HuH-7.5 (cell line): Measurements from ENCODE around the gene BTBD19.
"Not testable (repeated sequence)": the region's sequence is repeated elsewhere in the genome, so short reads cannot be mapped to it uniquely, and the experiment has no call there.

Experiments
- DNase-seq: peaks from one replicate; pipeline ENCODE4 v3.0.0; 2011; ENCODE audit warnings: low spot score

Gene BTBD19

GRCh38 chr1:44828003-44828651 lies 19.8 kb downstream of the BTBD19 start:
- DNase-seq, result no peak

- no peak for DNase-seq
These were observed 20.6 kb downstream of the BTBD19 start for GRCh38 chr1:44828841-44829440.

GRCh38 chr1:44829506-44830384 lies 21.4 kb downstream of the BTBD19 start:
- no peak for DNase-seq

- DNase-seq, result no peak
These were observed 22.6 kb downstream of the BTBD19 start for GRCh38 chr1:44830900-44831304.

GRCh38 chr1:44831516-44831915 lies 23.2 kb downstream of the BTBD19 start:
- no peak for DNase-seq

DNA sequence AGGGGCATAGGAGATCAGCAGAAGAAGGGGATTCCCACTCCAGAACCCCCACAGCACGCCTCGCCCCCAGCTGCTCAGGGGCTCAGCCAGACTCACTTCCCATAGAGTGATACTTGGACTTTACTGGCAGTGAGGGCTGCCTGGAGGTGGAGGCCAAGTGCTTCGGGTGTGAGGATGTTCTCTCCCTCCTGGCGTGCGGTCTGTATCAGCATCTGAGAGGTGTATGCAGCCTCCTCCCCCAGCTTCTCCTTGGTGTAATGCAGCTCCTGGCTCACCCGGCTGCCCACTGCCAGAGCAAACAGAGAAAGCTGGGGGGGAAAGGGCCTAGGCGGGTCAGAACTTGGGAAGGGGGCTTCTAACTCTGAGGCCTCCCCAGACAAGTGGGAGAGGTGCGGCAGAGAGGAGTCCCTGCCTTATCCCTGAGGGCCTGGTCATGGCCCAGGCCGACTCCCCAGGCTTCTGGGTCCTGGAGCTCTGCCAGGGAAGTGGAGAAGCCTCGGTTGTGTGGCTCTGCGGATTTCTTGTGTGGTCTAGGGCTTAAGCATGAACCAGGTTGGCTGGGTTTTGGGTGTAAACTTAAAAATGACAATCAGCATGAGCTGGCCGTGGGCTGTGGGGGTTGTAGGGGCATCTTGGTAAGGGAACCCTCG lies 23.9 kb downstream of the BTBD19 start:
- no peak for DNase-seq

- DNase-seq, result no peak
These were observed 26.0 kb downstream of the BTBD19 start for GRCh38 chr1:44834328-44834727.

DNA sequence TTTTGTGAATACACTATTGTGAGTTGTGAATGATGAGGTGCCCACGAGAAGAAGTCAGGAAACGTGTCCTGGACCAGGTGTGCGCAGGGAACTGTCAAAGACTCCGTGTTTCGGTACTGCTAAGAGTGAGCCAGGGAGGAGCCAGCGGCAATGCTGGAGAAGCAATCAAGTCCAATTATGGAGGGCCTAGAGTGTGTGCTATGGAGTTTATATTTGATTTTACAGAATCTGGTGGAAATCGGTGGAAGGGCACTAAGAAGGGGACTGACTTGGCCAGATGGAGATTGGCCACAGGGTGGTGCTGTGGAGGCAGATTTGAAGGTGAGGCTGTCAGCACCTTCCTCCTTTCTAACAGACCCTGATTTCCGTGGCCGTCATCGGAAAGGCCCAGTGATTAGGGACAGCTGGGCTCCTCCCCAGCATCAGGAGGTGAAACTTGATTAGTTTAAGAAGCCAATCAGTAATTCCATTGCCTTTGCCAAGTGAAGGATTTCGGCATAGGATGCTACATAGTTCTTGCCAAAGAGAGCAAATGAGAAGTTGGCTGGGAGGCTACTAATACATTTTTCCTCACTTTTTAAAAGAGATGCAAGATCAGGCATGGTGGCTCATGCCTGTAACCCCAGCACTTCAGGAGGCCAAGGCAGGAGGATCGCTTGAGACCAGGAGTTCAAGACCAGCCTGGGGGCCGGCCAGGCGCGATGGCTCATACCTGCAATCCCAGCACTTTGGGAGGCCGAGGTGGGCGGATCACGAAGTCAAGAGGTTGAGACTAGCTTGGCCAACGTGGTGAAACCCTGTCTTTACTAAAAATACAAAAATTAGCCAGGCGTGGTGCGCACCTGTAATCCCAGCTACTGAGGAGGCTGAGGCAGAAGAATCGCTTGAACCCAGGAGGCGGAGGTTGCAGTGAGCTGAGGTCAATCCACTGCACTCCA lies 27.7 kb downstream of the BTBD19 start:
- peak; percentile 71 for DNase-seq

DNA sequence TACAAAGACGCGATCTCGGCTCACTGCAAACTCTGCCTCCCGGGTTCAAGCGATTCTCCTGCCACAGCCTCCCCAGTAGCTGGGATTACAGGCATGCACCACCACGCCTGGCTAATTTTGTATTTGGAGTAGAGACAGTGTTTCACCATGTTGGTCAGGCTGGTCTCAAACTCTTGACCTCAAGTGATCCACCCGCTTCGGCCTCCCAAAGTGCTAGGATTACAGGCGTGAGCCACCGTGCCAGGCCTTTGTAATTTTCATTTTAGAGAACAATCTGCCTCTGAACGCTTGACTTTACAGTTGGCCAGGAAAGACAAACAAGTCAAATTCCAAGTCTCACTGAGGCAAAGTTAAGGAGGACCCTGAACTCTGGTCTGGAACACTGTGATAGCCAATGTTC lies 30.0 kb downstream of the BTBD19 start:
- DNase-seq, result not testable (repeated sequence)

DNA sequence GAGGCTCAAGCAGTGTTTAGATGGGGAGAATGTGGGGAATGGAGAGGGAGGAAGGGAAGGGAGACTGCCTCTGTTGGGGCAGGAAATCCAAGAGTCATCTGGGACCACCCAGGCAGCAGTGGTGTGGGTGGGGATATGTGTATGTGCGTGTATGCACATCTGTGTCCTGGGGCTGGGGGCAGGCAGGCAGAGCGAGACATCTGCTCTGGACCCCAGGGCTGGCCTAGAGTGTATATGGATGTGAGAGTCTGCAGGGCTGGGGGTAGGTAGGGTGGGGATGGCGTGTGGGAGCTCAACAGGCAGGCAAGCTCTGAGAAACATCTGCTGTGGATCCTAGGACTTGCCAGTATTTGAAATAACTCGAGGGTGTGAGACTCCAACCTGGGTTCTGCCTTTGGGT lies 31.3 kb downstream of the BTBD19 start:
- no peak for DNase-seq

- DNase-seq, result no peak
These were observed 34.2 kb downstream of the BTBD19 start for GRCh38 chr1:44842486-44842861.

- DNase-seq, result peak; percentile 76
These were observed 34.7 kb downstream of the BTBD19 start, which contains the start of gene PTCH2 for GRCh38 chr1:44842862-44843655. Gene PTCH2, minus strand, starts transcription at chr1:44843253. Its CDS starts 321 bp downstream, at chr1:44842932.

DNA sequence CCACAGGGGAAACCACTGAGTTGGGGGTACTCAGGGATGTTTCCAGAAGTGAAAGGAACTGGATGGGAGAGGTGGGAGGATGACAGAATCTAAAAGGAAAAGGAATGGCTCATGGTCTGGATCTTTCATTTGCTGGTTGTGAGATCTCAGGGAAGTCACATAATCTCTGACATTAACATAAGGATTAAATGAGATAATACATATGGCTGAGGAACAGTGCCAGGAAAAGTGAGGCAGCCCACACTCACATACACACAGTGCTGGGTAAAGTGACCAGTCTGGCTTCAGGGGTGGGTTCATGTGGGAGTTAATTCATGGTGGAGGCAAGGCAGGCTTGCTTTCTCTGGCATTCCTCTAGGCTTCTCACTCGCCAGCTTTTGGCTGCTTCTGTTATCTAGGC lies 38.7 kb downstream of the BTBD19 start:
- no peak for DNase-seq

DNA sequence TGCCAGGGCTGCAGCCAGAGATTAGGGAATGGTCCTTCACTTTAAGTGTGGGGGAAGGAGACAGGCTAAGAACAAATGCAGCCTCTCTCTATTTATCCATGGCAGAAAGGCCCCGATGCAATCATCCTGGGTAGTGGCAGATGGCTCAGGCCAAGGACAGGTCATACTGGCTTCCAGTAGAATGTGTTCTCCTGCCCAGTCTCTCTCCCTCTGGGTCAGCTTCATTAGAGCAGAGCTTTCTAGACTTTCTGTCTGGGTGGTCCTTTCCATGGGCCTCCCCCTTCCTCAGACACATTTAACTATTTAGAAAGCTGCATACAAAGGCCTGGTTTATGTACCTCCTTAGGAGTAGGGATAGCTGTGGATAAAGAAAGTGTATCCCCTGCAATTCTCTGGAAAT lies 39.5 kb downstream of the BTBD19 start:
- no peak for DNase-seq

DNA sequence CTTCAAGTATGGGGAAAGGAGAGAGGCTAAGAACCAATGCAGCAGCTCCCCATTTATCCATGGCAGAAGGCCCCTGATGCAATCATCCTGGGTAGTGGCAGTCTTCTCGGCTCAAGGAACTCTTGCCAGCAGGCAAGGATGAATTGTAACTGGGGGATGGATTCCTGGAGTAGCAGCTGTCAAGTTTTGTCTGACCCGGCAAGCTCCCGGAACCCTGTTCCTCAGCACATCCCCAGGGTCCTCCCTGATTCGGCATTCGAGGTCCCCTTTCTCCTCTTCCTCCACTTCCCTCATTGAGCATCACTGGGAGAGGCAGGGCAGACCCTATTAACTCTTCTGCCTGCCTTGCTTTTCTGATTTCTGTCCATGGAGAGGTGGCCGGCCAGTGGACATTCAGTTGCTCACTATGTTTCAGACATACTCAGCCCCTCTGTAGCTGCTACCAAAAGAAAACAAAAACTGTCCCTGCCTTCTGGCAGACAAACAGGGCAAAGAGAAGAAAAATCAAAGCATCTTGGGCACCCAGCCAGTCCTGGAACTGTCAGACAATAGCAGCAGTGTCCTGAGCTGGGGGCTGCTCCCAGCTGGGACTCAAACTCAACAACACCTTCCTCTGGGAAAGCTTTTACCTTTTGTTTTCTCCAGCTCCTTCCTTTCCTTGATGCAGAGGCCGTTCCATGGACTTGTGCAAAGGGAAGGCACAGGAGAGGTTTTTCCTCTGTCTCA lies 40.3 kb downstream of the BTBD19 start:
- DNase-seq, result no peak

GRCh38 chr1:44849575-44850132 lies 41.3 kb downstream of the BTBD19 start:
- DNase-seq, result no peak

DNA sequence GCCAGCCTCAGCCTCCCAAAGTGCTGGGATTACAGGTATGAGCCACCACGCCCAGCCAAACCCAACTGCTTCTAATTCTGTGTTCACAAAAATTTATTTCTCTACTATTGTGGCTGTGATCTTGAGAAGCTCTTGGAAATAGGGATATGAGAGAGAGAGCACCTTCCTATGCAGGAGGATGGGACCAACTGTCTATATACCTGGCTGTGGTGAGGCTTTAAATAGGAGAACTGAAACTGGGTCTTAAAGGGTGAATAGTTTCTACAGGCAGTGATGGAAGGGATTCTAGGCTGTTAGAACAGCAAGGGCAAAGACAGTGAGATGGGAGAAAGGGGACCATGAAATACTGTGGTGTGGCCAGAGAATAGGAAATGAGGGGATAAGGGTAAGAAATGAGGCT lies 43.0 kb downstream of the BTBD19 start:
- no peak for DNase-seq

- no peak for DNase-seq
These were observed 44.9 kb downstream of the BTBD19 start for GRCh38 chr1:44853201-44853600.

DNA sequence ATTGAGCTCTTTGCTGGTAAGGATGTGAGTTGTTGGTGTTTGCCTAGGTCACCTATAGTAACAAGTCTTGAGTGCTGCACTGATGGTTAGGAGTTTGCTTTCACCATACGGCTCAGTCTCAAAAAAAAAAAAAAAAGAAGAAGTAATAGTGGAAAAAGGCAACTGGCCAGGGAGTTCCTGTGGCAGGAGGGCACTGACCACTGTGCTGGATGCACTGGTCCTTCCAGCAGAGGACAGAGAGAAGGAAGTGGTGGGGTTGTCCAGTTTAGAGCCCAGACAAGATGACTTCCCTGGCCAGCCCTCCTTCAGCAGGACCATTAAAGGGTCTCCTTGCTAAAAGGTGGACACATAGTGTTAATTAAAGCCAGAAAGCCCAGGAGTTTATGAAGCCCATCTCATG lies 46.6 kb downstream of the BTBD19 start:
- no peak for DNase-seq

DNA sequence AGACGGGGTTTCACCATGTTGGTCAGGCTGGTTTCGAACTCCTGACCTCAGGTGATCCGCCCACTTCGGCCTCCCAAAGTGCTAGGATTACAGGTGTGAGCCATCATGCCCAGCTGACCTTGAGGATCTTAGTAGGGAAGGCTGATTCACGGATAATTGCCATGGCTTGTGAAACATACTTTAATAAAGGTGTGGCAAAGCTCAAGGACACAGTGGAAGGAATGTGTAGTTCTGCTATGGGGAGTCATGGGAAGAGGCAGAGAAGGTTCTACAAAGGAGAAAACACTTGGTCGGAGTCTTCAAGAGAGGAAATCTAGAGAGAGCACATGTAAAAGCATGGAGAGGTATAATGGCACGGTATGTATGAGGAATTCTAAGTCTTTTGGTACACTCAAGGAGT lies 47.4 kb downstream of the BTBD19 start:
- no peak for DNase-seq
